VCaP (cell line): ENCODE results near the gene B4GALT1.

Source experiments
- H3K27ac ChIP-seq: fragments of 450-650 bp; 2 replicates; pipeline ENCODE4 v1.5.1; 2017
- TF ChIP-seq, protein P1 (sequence below): fragments of 450-650 bp; conservative IDR thresholded peaks from 2 replicates; pipeline ENCODE4 v1.5.1; 2017; ENCODE audit warnings: mild to moderate bottlenecking, moderate library complexity

Gene B4GALT1

GRCh38 chr9:33180526-33181184, 13.5 kb upstream of the B4GALT1 start:
- TF ChIP-seq, protein P1, sequence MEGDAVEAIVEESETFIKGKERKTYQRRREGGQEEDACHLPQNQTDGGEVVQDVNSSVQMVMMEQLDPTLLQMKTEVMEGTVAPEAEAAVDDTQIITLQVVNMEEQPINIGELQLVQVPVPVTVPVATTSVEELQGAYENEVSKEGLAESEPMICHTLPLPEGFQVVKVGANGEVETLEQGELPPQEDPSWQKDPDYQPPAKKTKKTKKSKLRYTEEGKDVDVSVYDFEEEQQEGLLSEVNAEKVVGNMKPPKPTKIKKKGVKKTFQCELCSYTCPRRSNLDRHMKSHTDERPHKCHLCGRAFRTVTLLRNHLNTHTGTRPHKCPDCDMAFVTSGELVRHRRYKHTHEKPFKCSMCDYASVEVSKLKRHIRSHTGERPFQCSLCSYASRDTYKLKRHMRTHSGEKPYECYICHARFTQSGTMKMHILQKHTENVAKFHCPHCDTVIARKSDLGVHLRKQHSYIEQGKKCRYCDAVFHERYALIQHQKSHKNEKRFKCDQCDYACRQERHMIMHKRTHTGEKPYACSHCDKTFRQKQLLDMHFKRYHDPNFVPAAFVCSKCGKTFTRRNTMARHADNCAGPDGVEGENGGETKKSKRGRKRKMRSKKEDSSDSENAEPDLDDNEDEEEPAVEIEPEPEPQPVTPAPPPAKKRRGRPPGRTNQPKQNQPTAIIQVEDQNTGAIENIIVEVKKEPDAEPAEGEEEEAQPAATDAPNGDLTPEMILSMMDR = no peak
- no peak overlapping the region for H3K27ac ChIP-seq

DNA sequence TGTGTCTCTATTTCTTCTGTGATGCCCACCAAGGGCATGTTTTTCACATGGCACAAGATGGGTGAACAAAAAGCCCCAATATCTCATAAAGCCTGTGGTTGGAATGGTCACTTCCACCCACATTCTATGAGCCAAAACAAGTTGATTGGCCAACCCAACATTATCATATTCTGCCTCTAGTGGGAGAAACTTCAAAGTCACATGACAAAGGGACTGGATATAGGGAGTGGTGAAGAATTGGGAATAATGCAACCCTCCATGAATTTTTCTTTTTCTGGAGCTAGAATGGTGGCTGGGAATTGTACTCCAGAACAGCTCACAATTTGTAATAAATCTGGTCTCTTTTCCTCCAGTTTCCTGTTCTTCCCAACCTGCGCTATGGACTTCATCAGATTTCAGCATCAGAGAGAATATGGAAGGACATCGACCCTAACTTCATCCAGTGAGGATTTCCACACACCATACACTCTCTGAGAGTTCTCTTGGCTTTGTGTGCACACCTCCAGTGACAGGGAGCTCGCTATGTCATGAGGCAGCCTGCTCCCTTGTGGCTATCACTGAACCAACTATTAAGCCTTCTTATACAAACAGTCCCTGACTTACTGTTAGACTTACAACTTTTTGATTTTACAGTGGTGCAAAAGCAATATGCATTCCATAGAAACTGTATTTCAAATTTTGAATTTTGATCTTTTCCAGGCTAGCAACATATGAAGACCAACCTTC, 12.0 kb upstream of the B4GALT1 start:
- no peak overlapping the region for H3K27ac ChIP-seq
- TF ChIP-seq, protein P1 = no peak

- no peak overlapping the region for H3K27ac ChIP-seq
- TF ChIP-seq, protein P1 = no peak
Observed at GRCh38 chr9:33177639-33178038, 10.5 kb upstream of the B4GALT1 start.

DNA sequence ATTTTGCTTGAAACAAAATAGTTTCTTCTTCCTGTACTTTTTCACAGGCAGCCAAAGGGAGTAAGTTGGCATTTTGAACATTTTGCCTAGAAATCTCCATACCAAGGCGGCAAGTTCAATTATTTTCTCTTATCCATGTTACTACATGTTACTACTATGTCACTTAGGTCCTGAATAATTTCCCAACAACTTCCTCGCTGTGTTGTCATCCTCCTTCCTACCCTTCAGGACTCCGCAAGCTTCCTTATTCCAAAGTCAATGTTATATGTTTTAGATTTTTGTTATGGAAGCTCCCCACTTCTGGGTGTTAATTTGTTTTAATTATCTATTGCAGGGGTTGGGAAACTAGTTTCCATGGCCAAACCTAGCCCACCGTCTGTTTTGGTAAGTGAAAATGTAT, 9.9 kb upstream of the B4GALT1 start:
- TF ChIP-seq, protein P1 = no peak
- no peak overlapping the region for H3K27ac ChIP-seq

DNA sequence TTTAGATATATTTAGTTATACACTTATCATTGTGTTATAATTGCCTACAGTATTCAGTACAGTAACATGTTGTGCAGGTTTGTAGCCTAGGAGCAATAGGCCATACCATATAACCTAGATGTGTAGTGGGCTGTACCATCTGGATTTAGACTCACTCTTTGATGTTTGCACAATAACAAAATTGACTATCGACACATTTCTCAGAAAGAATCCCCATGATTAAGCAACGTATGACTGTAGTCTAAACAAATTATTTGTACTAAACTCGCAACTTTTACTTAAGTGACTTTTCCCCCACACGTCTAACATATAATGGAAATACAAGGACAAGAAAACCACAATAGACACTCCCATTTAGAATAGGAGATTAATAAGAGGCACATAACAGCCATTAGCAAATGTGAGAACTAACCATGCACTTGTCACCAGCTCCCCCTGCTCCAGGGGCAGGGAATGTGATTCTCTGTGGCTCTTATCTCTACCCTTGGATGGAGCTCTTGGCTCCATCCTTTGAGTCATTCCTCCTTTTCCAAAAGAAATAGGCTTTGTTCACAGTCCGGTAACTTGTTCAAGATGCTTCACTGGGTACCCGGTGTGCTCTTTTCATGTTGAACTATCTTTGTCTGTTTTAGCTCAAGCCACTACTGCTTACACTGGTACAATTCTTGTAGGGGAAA, 8.7 kb upstream of the B4GALT1 start:
- TF ChIP-seq, protein P1 = no peak
- no peak overlapping the region for H3K27ac ChIP-seq

GRCh38 chr9:33172256-33173238, 5.4 kb upstream of the B4GALT1 start:
- H3K27ac ChIP-seq = no peak overlapping the region
- TF ChIP-seq, protein P1 = no peak
